ENCODE data around the gene LCMT2. TPM values are rescaled to one million over a fixed set of nuclear protein-coding genes. Genes with fewer than 3 reads are reported as not detected.

Gene LCMT2
- total and polyA plus RNA-seq, 2 of the 8 experiments (the other 6 are each of a cell fraction or from before 2014, with no cell fraction given): 11.2 to 11.9 TPM

DNA sequence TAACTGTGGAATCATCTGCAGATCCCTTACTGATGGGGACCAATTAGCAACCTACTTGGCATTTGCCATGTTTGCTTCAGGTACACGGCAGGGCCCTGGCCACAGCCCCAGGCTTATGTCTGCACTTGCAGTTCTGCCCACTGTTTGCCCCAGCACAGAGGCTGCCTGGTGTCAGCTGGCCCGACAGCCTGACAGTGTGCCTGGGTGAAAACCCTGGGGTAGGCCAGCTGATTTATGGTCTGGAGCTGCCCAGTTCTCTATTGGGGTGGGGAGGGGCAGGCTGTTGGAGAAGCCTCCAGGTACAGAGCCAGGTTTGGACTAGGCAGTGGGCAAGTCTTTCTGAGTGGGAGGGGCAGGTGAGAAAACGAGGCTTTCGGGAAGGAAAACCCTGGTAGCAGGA is 52.5 kb downstream of the LCMT2 start:
- H3K79me2 ChIP-seq (ENCODE audit: control insufficient read depth in 1 of 2, insufficient read depth in 2 of 2, low read length in 2 of 2): no peaks in the 10 kb centered on the region
- no peaks in the 10 kb centered on the region for H4K20me1 ChIP-seq (replicated peaks in 1 of 2; ENCODE audit: control insufficient read depth in 1 of 2, insufficient read depth in 2 of 2, low read length in 2 of 2)
- H3K4me2 ChIP-seq (ENCODE audit: insufficient read depth in 1 of 2, low read depth in 2 of 2, low read length in 2 of 2): no peak overlapping the region
- no peak overlapping the region for H3K23ac ChIP-seq (ENCODE audit: insufficient read length)
- no peak for FAIRE-seq
- H4K5ac ChIP-seq (ENCODE audit: insufficient read length, low read depth, low read length): no peak overlapping the region
- no peaks in the 10 kb centered on the region for H3K36me3 ChIP-seq (ENCODE audit: control insufficient read depth in 2 of 4, insufficient read depth in 4 of 4, low read length in 3 of 4)
- POLR2A ChIA-PET (ENCODE audit: partially characterized antibody): no interaction called here
- no peak for DNase-seq (ENCODE audit: low read depth in 1 of 2, low spot score in 2 of 2)
- no peak overlapping the region for H4K8ac ChIP-seq (ENCODE audit: extremely low read depth, insufficient read depth, low read length)
- H2BK20ac ChIP-seq (ENCODE audit: low read length): no peak overlapping the region
- no peak overlapping the region for H2BK12ac ChIP-seq (ENCODE audit: low read depth, low read length)
- H3K9ac ChIP-seq (replicated peaks in 1 of 4; ENCODE audit: extremely low read depth in 1 of 4, low read depth in 3 of 4, low read length in 3 of 4): no peak overlapping the region
- WGBS, 2 experiments (ENCODE audit: extremely low coverage in 1 of 2, insufficient coverage in 1 of 2, insufficient read length in 1 of 2, insufficient replicate concordance in 2 of 2, low coverage in 1 of 2, low lambda C conversion rate in 2 of 2, missing lambda C conversion rate in 1 of 2): 90% methylated on average over 4 of the region's 4 CpGs; no CpG with 5 or more reads in 1 of the 2 experiments
- no peak overlapping the region for H4K91ac ChIP-seq (replicated peaks; ENCODE audit: insufficient read length, low read length)
- H2BK15ac ChIP-seq (ENCODE audit: low read length): no peak overlapping the region
- no peak overlapping the region for H3K18ac ChIP-seq (ENCODE audit: extremely low read depth, low read length)
- H3K4me3 ChIP-seq (ENCODE audit: extremely low read depth in 1 of 4, insufficient read depth in 2 of 4, low read depth in 3 of 4, low read length in 4 of 4): no peak overlapping the region
- no peaks in the 10 kb centered on the region for H3K9me3 ChIP-seq (ENCODE audit: insufficient read depth in 2 of 2, low read depth in 1 of 2, low read length in 1 of 2)
- H3K4ac ChIP-seq (replicated peaks; ENCODE audit: insufficient read length, low read depth, low read length): no peak overlapping the region
- H2AFZ ChIP-seq (ENCODE audit: low read length): no peak overlapping the region
- no peak overlapping the region for H2BK120ac ChIP-seq (replicated peaks; ENCODE audit: low read depth, low read length)
- no peak overlapping the region for H3K56ac ChIP-seq (replicated peaks; ENCODE audit: insufficient read length, low read depth, low read length)
- CTCF ChIA-PET (ENCODE audit: partially characterized antibody): interaction anchor here (1.4 to 1.8 kb wide), 3 partner anchors 9 to 92 kb away, joined by 4 to 7 read pairs (median 5); partner anchors contain the start of gene CCNDBP1
- no peaks in the 10 kb centered on the region for H3K4me1 ChIP-seq (replicated peaks in 1 of 4; ENCODE audit: control insufficient read depth in 3 of 4, insufficient read depth in 4 of 4, low read length in 3 of 4)
- H2BK5ac ChIP-seq (ENCODE audit: low read depth, low read length): no peak overlapping the region
- no peak overlapping the region for H2AK5ac ChIP-seq (ENCODE audit: low read depth, low read length)
- no peak overlapping the region for H3K27ac ChIP-seq (ENCODE audit: low read depth, low read length)
- no peaks in the 10 kb centered on the region for H3K27me3 ChIP-seq (replicated peaks in 1 of 4; ENCODE audit: control insufficient read depth in 3 of 4, extremely low read depth in 1 of 4, insufficient read depth in 3 of 4, low read length in 3 of 4)
- no peaks in the 10 kb centered on the region for H3K79me1 ChIP-seq (ENCODE audit: low read depth, low read length)
- H3K23me2 ChIP-seq (ENCODE audit: low read depth, low read length): 0 out of 2 replicates have a peak, but pooled peaks cover 1% of the 10 kb centered on the region
- no peak overlapping the region for H3K14ac ChIP-seq (ENCODE audit: insufficient read length)
- TF ChIP-seq JUND (IDR thresholded peaks at IDR 0.05; ENCODE audit: low read length) (no peak), POU5F1 (IDR thresholded peaks at IDR 0.05; ENCODE audit: low read depth, low read length) (no peak), EZH2 (IDR thresholded peaks at IDR 0.05; ENCODE audit: low read depth, low read length, severe bottlenecking) (no peak), CBX8 (IDR thresholded peaks at IDR 0.05; ENCODE audit: borderline replicate concordance, low read depth, low read length) (no peak), TAF1 (IDR thresholded peaks at IDR 0.05; ENCODE audit: low read depth, low read length) (no peak), SP4 (IDR thresholded peaks at IDR 0.05; ENCODE audit: low read length) (no peak), CBX5 (IDR thresholded peaks at IDR 0.05; ENCODE audit: low read depth, low read length) (no peak), YY1 (IDR thresholded peaks at IDR 0.05; ENCODE audit: low read depth, low read length) (no peak), POLR2AphosphoS5 (IDR thresholded peaks at IDR 0.05; ENCODE audit: low read depth, low read length) (no peak)

All from H1 (cell line).